Hepatocyte (in vitro differentiated cells): ENCODE measurements around the gene ALKBH4. TPM values are rescaled to one million over a fixed set of nuclear protein-coding genes. Genes with fewer than 3 reads are reported as not detected.

ENCODE experiments used
- DNase-seq: peaks from one replicate; pipeline ENCODE4 v3.0.0-alpha.2; 2016; ENCODE audit warnings: low spot score
- H2AFZ ChIP-seq: fragments of 200-600 bp; sonication (generic); 2 replicates; pipeline ENCODE4 v1.6.0; 2016; ENCODE audit warnings: antibody characterized with exemption, mild to moderate bottlenecking
- H3K27ac ChIP-seq: fragments of 200-600 bp; sonication (generic); 2 replicates; pipeline ENCODE4 v1.5.1; 2016; ENCODE audit warnings: mild to moderate bottlenecking
- H3K27me3 ChIP-seq: fragments of 200-600 bp; sonication (generic); 2 replicates; pipeline ENCODE4 v1.6.1; 2016
- H3K36me3 ChIP-seq: fragments of 200-600 bp; sonication (generic); replicated peaks from 2 replicates; pipeline ENCODE4 v1.5.1; 2016; ENCODE audit warnings: low read depth; ENCODE audit not compliant: insufficient read depth
- H3K4me1 ChIP-seq: fragments of 200-600 bp; sonication (generic); 2 replicates; pipeline ENCODE4 v1.5.1; 2016; ENCODE audit warnings: mild to moderate bottlenecking, moderate library complexity; ENCODE audit not compliant: insufficient read depth
- H3K4me2 ChIP-seq: fragments of 200-600 bp; sonication (generic); 2 replicates; pipeline ENCODE4 v1.6.0; 2016
- H3K4me3 ChIP-seq: fragments of 200-600 bp; sonication (generic); 2 replicates; pipeline ENCODE4 v1.5.1; 2016; ENCODE audit warnings: mild to moderate bottlenecking
- H3K79me2 ChIP-seq: fragments of 200-600 bp; sonication (generic); 2 replicates; pipeline ENCODE4 v1.6.0; 2017; ENCODE audit warnings: mild to moderate bottlenecking
- H3K9me2 ChIP-seq: fragments of 200-600 bp; sonication (generic); replicated peaks from 2 replicates; pipeline ENCODE4 v1.6.0; 2017; ENCODE audit warnings: mild to moderate bottlenecking; ENCODE audit not compliant: insufficient read depth
- H3K9me3 ChIP-seq: fragments of 200-600 bp; sonication (generic); 2 replicates; pipeline ENCODE4 v1.5.1; 2016; ENCODE audit warnings: low read depth, mild to moderate bottlenecking
- H4K20me1 ChIP-seq: fragments of 200-600 bp; sonication (generic); 2 replicates; pipeline ENCODE4 v1.6.0; 2016; ENCODE audit warnings: mild to moderate bottlenecking; ENCODE audit not compliant: insufficient read depth, poor library complexity, severe bottlenecking
- CTCF ChIP-seq: fragments of 200-600 bp; sonication (generic); IDR thresholded peaks from 2 replicates; pipeline ENCODE4 v1.5.1; 2016; ENCODE audit warnings: antibody characterized with exemption, mild to moderate bottlenecking; ENCODE audit not compliant: poor library complexity
- EZH2 ChIP-seq: fragments of 200-600 bp; sonication (generic); IDR thresholded peaks from 2 replicates; pipeline ENCODE4 v1.6.1; 2016; ENCODE audit warnings: antibody characterized with exemption, mild to moderate bottlenecking, borderline replicate concordance
- EZH2phosphoT487 ChIP-seq: fragments of 200-600 bp; sonication (generic); IDR thresholded peaks from one replicate; pipeline ENCODE4 v1.6.1; 2018; ENCODE audit warnings: antibody characterized with exemption, mild to moderate bottlenecking, low read depth, moderate library complexity; ENCODE audit not compliant: unreplicated experiment, severe bottlenecking
- WGBS: methylation state at CpG from one replicate; pipeline ENCODE4 v1.1.6; 2016; ENCODE audit warnings: low lambda C conversion rate; ENCODE audit errors: missing lambda C conversion rate; 5-methylcytosine and 5-hydroxymethylcytosine counted together
- polyA plus RNA-seq: library from polyadenylated mRNA; unstranded; fragments of >200 nt; fragmentation: Nextera tagmentation; extraction: Ambion mirVana; gene quantifications from 2 replicates; pipeline ENCODE4 v1.2.1, GENCODE V29; 2016
- total RNA-seq: library from RNA; depleted of rRNA; stranded (reverse); fragments of >200 nt; gene quantifications from 2 replicates; pipeline ENCODE4 v1.2.3, GENCODE V29; 2014

Gene ALKBH4
- total and polyA plus RNA-seq, 2 experiments from 2014 or later, result 13.3 to 15.8 TPM

DNA sequence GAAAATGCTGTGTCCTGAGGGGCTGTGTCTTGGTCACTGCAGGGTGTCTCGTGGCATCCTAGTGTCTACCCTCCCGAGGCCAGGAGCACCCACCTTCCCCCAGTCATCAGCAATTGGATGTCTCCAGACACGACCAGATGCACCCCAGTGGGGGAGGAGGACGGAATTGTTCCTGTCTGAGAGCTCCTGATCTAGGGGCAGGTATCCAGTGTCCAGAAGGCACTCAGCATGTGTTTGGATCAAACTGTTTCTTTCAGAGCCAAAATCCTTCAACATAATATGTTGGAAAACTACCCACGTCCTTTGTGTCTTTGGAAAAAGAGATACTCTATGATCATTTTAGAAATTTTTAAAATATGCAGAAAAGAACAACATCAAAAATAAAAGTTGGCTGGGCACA, 51.6 kb downstream of the ALKBH4 start:
- 97% methylated on average over 5 of the region's 5 CpGs for WGBS
- no peaks in the 10 kb centered on the region for H4K20me1 ChIP-seq
- no peak for DNase-seq
- no peaks in the 10 kb centered on the region for H3K4me1 ChIP-seq
- no peak overlapping the region for H2AFZ ChIP-seq
- H3K27ac ChIP-seq, result no peak overlapping the region
- H3K9me3 ChIP-seq, result no peaks in the 10 kb centered on the region
- peaks cover 7% of the 10 kb centered on the region for H3K79me2 ChIP-seq
- no peaks in the 10 kb centered on the region for H3K36me3 ChIP-seq
- H3K4me2 ChIP-seq, result no peak overlapping the region
- no peaks in the 10 kb centered on the region for H3K9me2 ChIP-seq
- no peak overlapping the region for H3K4me3 ChIP-seq
- TF ChIP-seq EZH2, result no peak
- no peaks in the 10 kb centered on the region for H3K27me3 ChIP-seq

- H2AFZ ChIP-seq, result no peak overlapping the region
- H4K20me1 ChIP-seq, result no peaks in the 10 kb centered on the region
- H3K9me3 ChIP-seq, result no peaks in the 10 kb centered on the region
- no peaks in the 10 kb centered on the region for H3K4me1 ChIP-seq
- no peak for TF ChIP-seq EZH2
- no peak for DNase-seq
- H3K79me2 ChIP-seq, result peaks cover 7% of the 10 kb centered on the region
- no peak overlapping the region for H3K4me2 ChIP-seq
- H3K9me2 ChIP-seq, result no peaks in the 10 kb centered on the region
- H3K36me3 ChIP-seq, result no peaks in the 10 kb centered on the region
- H3K27me3 ChIP-seq, result no peaks in the 10 kb centered on the region
- no peak overlapping the region for H3K27ac ChIP-seq
- 88% methylated on average over 6 of the region's 6 CpGs for WGBS
- no peak overlapping the region for H3K4me3 ChIP-seq
These were observed 52.1 kb downstream of the ALKBH4 start for GRCh38 chr7:102412548-102412947.

DNA sequence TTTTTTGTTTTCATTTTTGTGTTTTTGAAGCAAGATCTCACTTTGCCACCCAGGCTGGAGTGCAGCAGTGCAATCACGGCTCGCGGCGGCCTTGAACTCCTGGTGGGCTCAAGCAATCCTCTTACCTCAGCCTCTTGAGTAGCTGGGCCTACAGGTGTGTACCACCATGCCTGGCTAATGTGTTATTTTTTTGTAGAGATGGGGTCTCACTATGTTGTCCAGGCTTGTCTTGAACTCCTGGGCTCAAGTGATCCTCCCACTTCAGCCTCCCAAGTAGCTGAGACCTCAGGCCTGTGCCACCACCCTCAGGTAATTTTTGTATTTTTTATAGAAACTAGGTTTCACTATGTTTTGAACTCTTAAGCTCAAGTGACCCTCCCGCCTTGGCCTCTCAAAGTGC, 53.7 kb downstream of the ALKBH4 start:
- TF ChIP-seq EZH2 (no peak), CTCF (no peak), EZH2phosphoT487 (no peak)
- no peak for DNase-seq
- 100% methylated on average over 5 of the region's 5 CpGs for WGBS
- Histone ChIP-seq H3K9me3 (no peaks in the 10 kb centered on the region), H3K36me3 (no peaks in the 10 kb centered on the region), H3K27ac (no peak overlapping the region), H3K4me1 (no peaks in the 10 kb centered on the region), H3K79me2 (peaks cover 7% of the 10 kb centered on the region), H4K20me1 (no peaks in the 10 kb centered on the region), H2AFZ (no peak overlapping the region), H3K4me3 (no peak overlapping the region), H3K9me2 (no peaks in the 10 kb centered on the region), H3K4me2 (no peak overlapping the region), H3K27me3 (no peaks in the 10 kb centered on the region)

- H3K4me3 ChIP-seq, result no peak overlapping the region
- H3K9me3 ChIP-seq, result no peaks in the 10 kb centered on the region
- H4K20me1 ChIP-seq, result no peaks in the 10 kb centered on the region
- no peaks in the 10 kb centered on the region for H3K9me2 ChIP-seq
- H2AFZ ChIP-seq, result no peak overlapping the region
- no peaks in the 10 kb centered on the region for H3K27me3 ChIP-seq
- no peak overlapping the region for H3K27ac ChIP-seq
- no peak for DNase-seq
- TF ChIP-seq EZH2phosphoT487 (no peak), EZH2 (no peak), CTCF (no peak)
- no peak overlapping the region for H3K4me2 ChIP-seq
- no peaks in the 10 kb centered on the region for H3K36me3 ChIP-seq
- no peaks in the 10 kb centered on the region for H3K4me1 ChIP-seq
- peaks cover 13% of the 10 kb centered on the region for H3K79me2 ChIP-seq
- 79% methylated on average over 6 of the region's 6 CpGs for WGBS
These were observed 54.5 kb downstream of the ALKBH4 start for GRCh38 chr7:102410123-102410522.
